Nephron (organoid): ENCODE results near the gene MARK1.

Source experiments
- H3K27ac Mint-ChIP-seq, 3 experiments: 2 replicates each; pipeline ENCODE4 v1.8.0; 2020; ENCODE audit warnings: mixed read lengths in 3 of 3, mild to moderate bottlenecking in 2 of 3, moderate library complexity in 1 of 3
- H3K27me3 Mint-ChIP-seq: 2 replicates; pipeline ENCODE4 v1.8.0; 2021; ENCODE audit warnings: low read depth, mild to moderate bottlenecking, moderate library complexity, mixed read lengths
- H3K36me3 Mint-ChIP-seq: 2 replicates; pipeline ENCODE4 v1.8.0; 2020; ENCODE audit warnings: low read depth, mixed read lengths
- H3K4me1 Mint-ChIP-seq: 2 replicates; pipeline ENCODE4 v1.8.0; 2020; ENCODE audit warnings: mixed read lengths
- H3K4me3 Mint-ChIP-seq, 3 experiments: 2 replicates each; pipeline ENCODE4 v1.8.0; 2020; ENCODE audit warnings: mild to moderate bottlenecking in 3 of 3, mixed read lengths in 3 of 3, moderate library complexity in 2 of 3
- H3K9me3 Mint-ChIP-seq: 2 replicates; pipeline ENCODE4 v1.8.0; 2020; ENCODE audit warnings: mixed read lengths
- CTCF ChIP-seq, 3 experiments: fragments of 200-600 bp; sonication (generic); IDR thresholded peaks; one replicate each; pipeline ENCODE4 v1.5.0; 2021; ENCODE audit warnings: antibody characterized with exemption in 3 of 3; ENCODE audit not compliant: unreplicated experiment in 3 of 3

MARK1 gene

GRCh38 chr1:220491891-220492290 lies 36.0 kb upstream of the MARK1 start:
- no peaks in the 10 kb centered on the region for H3K36me3 Mint-ChIP-seq
- H3K27ac Mint-ChIP-seq, result no peak overlapping the region
- TF ChIP-seq CTCF (IDR thresholded peaks at IDR 0.05; ENCODE audit: unreplicated experiment in 3 of 3), result no peak
- H3K4me1 Mint-ChIP-seq, result no peaks in the 10 kb centered on the region
- no peaks in the 10 kb centered on the region for H3K9me3 Mint-ChIP-seq
- no peaks in the 10 kb centered on the region for H3K27me3 Mint-ChIP-seq
- H3K4me3 Mint-ChIP-seq, result no peak overlapping the region

DNA sequence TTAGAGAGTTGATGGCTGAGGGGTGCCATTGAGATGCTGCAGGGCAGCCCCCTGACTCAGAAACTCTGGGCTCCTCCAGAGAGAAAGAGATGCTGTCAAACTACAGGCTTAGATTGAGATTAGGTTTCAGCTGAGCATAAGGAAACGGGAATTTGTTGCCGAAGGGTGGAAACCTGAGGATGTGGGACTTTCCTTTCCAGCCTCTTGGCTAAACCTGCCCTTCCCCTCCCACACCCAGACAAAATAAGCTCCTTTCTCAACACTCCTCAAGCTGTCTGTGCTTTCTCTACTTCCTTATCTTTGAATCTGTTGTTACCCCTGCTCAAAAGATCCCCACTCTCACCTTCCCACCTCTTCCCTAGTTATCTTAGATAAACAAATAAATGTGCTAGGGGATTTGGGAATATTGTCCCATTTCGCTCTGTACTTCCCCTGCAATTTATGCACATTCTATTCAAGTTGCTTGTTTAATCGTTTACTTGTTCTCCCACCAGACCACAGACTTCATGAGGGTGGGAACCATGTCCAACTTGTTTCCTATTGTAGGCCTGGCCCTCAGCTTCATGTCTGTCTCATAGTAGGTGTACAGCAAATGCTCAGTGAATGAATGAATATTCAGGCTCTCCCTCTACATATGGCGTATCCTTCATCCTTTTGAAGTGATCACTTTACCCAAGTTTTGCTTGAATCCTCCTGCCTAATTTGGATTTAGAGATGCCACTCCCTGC lies 30.6 kb upstream of the MARK1 start:
- TF ChIP-seq CTCF (IDR thresholded peaks at IDR 0.05; ENCODE audit: unreplicated experiment in 3 of 3), result no peak
- peak overlapping the region in 2 of 3 experiments; percentile 7 to 10 for H3K27ac Mint-ChIP-seq

GRCh38 chr1:220498188-220498587 lies 29.7 kb upstream of the MARK1 start:
- no peak overlapping the region for H3K4me3 Mint-ChIP-seq
- H3K27ac Mint-ChIP-seq, result no peak overlapping the region
- H3K36me3 Mint-ChIP-seq, result no peaks in the 10 kb centered on the region
- no peak for TF ChIP-seq CTCF (IDR thresholded peaks at IDR 0.05; ENCODE audit: unreplicated experiment in 3 of 3)
- H3K27me3 Mint-ChIP-seq, result no peaks in the 10 kb centered on the region
- H3K4me1 Mint-ChIP-seq, result no peaks in the 10 kb centered on the region
- H3K9me3 Mint-ChIP-seq, result no peaks in the 10 kb centered on the region

More for the DNA sequence above, 30.6 kb upstream of the MARK1 start:
- Mint-ChIP-seq H3K4me3 (no peak overlapping the region), H3K4me1 (no peaks in the 10 kb centered on the region), H3K27me3 (no peaks in the 10 kb centered on the region), H3K36me3 (no peaks in the 10 kb centered on the region), H3K9me3 (no peaks in the 10 kb centered on the region)

- TF ChIP-seq CTCF (IDR thresholded peaks at IDR 0.05; ENCODE audit: unreplicated experiment in 3 of 3), result no peak
- Mint-ChIP-seq H3K4me1 (no peaks in the 10 kb centered on the region), H3K27ac (no peak overlapping the region), H3K4me3 (no peak overlapping the region), H3K9me3 (no peaks in the 10 kb centered on the region), H3K27me3 (no peaks in the 10 kb centered on the region), H3K36me3 (no peaks in the 10 kb centered on the region)
Observed at GRCh38 chr1:220500372-220500771, 27.6 kb upstream of the MARK1 start.

DNA sequence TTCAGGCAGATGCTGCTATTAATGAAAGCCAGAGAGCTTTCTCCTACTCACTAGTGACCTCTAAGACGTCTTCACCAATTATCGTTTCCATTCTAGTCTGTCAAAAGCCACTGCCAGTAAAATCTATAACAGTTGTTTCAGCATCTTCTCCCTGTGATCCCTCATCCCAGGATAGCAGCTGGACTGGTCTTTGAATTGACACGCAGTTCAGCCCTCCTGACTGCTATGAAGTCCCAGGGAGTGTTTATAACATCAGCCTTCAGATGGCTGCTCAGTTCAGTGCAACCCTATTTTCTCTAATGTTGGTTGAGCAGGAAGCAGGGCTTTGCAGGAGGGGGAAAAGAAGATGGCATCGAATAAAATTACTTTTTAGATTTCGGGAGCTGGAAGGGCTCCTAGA lies 23.6 kb upstream of the MARK1 start:
- H3K27ac Mint-ChIP-seq, result no peak overlapping the region
- no peaks in the 10 kb centered on the region for H3K9me3 Mint-ChIP-seq
- H3K36me3 Mint-ChIP-seq, result no peaks in the 10 kb centered on the region
- H3K27me3 Mint-ChIP-seq, result peaks cover 3% of the 10 kb centered on the region
- H3K4me1 Mint-ChIP-seq, result no peaks in the 10 kb centered on the region
- TF ChIP-seq CTCF (IDR thresholded peaks at IDR 0.05; ENCODE audit: unreplicated experiment in 3 of 3), result no peak
- no peak overlapping the region for H3K4me3 Mint-ChIP-seq

GRCh38 chr1:220507085-220507484 lies 20.9 kb upstream of the MARK1 start:
- Mint-ChIP-seq H3K9me3 (no peaks in the 10 kb centered on the region), H3K36me3 (no peaks in the 10 kb centered on the region), H3K4me3 (no peak overlapping the region), H3K4me1 (no peaks in the 10 kb centered on the region), H3K27ac (no peak overlapping the region), H3K27me3 (peaks cover 3% of the 10 kb centered on the region)
- TF ChIP-seq CTCF (IDR thresholded peaks at IDR 0.05; ENCODE audit: unreplicated experiment in 3 of 3), result no peak
